ENCODE data around the gene PDGFD. TPM values are rescaled to one million over a fixed set of nuclear protein-coding genes. Genes with fewer than 3 reads are reported as not detected.

The PDGFD gene
- total RNA-seq: 10 to 100 TPM; 15.0 to 52.1 (median 20.2) TPM
- polyA plus RNA-seq: 10 to 100 TPM in 1 of 2 donors, 1 to 10 TPM in 1; 9.9 to 23.5 TPM

DNA sequence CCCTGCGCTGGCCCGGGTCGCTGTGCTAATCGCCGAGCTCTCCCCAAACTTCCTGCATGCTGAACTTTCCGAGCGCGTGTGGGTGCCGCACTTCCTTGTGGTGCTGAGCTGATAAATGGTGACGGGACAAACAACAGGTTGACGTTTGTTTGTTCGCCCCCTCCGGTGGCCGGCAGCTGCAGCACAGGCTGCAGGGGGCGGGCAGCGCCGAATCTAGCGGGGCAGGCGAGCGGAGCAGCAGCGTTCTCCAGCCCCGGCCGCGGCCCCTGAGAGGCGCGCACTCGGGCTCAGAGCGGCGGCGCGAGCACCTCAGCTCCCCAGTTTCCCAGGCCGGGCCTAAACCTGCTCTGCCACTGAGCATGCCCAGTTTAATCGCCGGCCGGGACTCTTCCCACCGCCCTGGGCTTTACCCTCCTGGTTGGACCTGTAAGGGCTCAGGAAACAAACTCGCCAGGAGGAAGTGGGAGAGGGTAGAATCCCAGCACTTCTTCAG is at the start of gene PDGFD:
Gene PDGFD (minus strand): TSS at position 120 of the 493 bp plus-strand sequence.
- TF ChIP-seq, protein P1, sequence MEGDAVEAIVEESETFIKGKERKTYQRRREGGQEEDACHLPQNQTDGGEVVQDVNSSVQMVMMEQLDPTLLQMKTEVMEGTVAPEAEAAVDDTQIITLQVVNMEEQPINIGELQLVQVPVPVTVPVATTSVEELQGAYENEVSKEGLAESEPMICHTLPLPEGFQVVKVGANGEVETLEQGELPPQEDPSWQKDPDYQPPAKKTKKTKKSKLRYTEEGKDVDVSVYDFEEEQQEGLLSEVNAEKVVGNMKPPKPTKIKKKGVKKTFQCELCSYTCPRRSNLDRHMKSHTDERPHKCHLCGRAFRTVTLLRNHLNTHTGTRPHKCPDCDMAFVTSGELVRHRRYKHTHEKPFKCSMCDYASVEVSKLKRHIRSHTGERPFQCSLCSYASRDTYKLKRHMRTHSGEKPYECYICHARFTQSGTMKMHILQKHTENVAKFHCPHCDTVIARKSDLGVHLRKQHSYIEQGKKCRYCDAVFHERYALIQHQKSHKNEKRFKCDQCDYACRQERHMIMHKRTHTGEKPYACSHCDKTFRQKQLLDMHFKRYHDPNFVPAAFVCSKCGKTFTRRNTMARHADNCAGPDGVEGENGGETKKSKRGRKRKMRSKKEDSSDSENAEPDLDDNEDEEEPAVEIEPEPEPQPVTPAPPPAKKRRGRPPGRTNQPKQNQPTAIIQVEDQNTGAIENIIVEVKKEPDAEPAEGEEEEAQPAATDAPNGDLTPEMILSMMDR (IDR thresholded peaks at IDR 0.05): peak; percentile 20 to 56 (median 24)
- H3K27me3 ChIP-seq: no peaks in the 10 kb centered on the region
- FAIRE-seq (no peak), ATAC-seq (peak; percentile 82 to 92 (median 90)), DNase-seq (peak; percentile 77 to 89 (median 82))
- intact Hi-C loops (cut with DNase I): no loop called here
- no peaks in the 10 kb centered on the region for H3K9me3 ChIP-seq
- peak within 1 kb of the TSS; percentile 27 to 78 (median 70) for H3K27ac ChIP-seq
- no peaks in the 10 kb centered on the region for H3K36me3 ChIP-seq
- H3K4me1 ChIP-seq: peaks cover 0 to 5% (median 0%) of the 10 kb centered on the region in 3 donors
- peak within 1 kb of the TSS; percentile 47 to 66 (median 54) for H3K4me3 ChIP-seq
- 0 to 1% methylated on average over 37 of the region's 37 CpGs for WGBS, 2 donors

- 55 to 57% methylated on average over 4 of the region's 4 CpGs for WGBS, 2 donors
- no peak for DNase-seq
- Histone ChIP-seq H3K27me3 (no peaks in the 10 kb centered on the region), H3K4me1 (no peaks in the 10 kb centered on the region), H3K4me3 (no peak overlapping the region), H3K9me3 (no peaks in the 10 kb centered on the region), H3K27ac (no peak overlapping the region), H3K36me3 (no peaks in the 10 kb centered on the region)
- FAIRE-seq: no peak
- TF ChIP-seq, protein P1 (IDR thresholded peaks at IDR 0.05): no peak
- intact Hi-C loops (cut with DNase I): no loop called here
- ATAC-seq: no peak
Observed at GRCh38 chr11:104206936-104207335, 43.0 kb upstream of the PDGFD start.

DNA sequence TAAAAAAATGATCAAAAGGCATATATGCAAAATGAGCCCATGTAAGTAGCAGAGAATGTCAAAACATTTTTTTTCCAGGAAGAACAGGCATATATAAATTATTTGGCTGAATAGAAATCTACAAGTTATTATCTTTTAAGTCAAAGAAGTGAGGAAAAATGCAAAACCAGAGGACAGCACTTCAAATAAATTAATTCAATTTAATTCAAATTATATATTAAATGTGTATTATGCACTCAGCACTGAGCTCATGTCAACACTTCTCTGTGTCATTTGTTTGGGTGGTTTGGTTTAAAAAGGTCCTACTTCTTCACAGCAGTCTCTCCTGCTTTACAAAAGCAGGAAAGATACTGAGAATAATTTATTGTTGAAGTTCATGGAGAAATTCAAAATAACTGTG is 41.9 kb upstream of the PDGFD start:
- Histone ChIP-seq H3K27ac (no peak overlapping the region), H3K4me3 (no peak overlapping the region), H3K9me3 (no peaks in the 10 kb centered on the region), H3K27me3 (no peaks in the 10 kb centered on the region), H3K4me1 (no peaks in the 10 kb centered on the region), H3K36me3 (no peaks in the 10 kb centered on the region)
- DNase-seq (no peak), FAIRE-seq (no peak), ATAC-seq (no peak)
- TF ChIP-seq, protein P1 (IDR thresholded peaks at IDR 0.05): no peak
- intact Hi-C loops (cut with DNase I): no loop called here

DNA sequence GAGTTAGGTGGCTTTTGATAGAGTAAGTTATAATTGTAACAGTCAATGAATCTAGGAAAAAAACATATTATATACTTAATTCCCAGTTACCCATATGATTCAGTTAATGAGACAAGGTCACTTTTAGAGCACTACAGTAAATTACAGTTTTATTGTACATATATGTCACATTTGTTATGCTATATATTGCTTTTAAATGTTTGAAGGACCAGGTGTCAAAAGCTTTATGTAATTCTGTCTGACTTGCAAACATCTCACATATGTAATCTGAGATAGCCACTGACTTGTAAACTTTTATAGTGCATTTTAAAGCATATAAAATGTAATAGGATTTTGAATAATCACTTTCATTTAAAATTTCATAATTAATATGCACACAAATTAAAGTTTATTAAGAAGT is 36.7 kb upstream of the PDGFD start:
- FAIRE-seq (no peak), ATAC-seq (no peak), DNase-seq (no peak)
- Histone ChIP-seq H3K27me3 (no peaks in the 10 kb centered on the region), H3K4me3 (no peak overlapping the region), H3K36me3 (no peaks in the 10 kb centered on the region), H3K9me3 (no peaks in the 10 kb centered on the region), H3K27ac (no peak overlapping the region), H3K4me1 (no peaks in the 10 kb centered on the region)
- intact Hi-C loops (cut with DNase I): no loop called here
- TF ChIP-seq, protein P1 (IDR thresholded peaks at IDR 0.05): no peak

DNA sequence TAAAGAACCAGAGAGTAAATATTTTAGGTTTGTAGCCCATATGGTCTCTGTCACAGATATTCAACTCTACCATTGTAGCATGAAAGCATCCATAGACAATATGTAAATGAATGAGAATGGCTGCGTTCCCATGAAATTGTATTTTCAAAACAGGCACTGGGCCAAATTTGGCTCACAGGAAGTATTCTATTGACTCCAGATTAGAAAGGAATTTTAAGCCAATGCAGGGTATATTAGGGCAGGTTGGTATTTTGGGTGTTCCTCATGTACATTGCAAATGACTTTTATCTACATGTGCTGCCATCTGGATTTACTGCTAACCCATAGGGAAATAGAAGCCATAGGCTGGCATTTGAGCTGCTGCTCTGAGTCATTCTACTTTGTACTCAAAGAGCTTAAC is 35.1 kb upstream of the PDGFD start:
- intact Hi-C loops (cut with DNase I): no loop called here
- WGBS, 2 donors: 56 to 65% methylated on average over 1 of the region's 1 CpG
- DNase-seq (no peak), ATAC-seq (no peak), FAIRE-seq (no peak)
- no peaks in the 10 kb centered on the region for H3K27me3 ChIP-seq
- no peak overlapping the region for H3K27ac ChIP-seq
- no peak overlapping the region for H3K4me3 ChIP-seq
- H3K4me1 ChIP-seq: no peaks in the 10 kb centered on the region
- H3K36me3 ChIP-seq: no peaks in the 10 kb centered on the region
- TF ChIP-seq, protein P1 (IDR thresholded peaks at IDR 0.05): no peak
- no peaks in the 10 kb centered on the region for H3K9me3 ChIP-seq
